ENCODE results near the gene TTC19. TPM values are rescaled to one million over a fixed set of nuclear protein-coding genes. Genes with fewer than 3 reads are reported as not detected.

The TTC19 gene
- total RNA-seq, 4 donors from 2014 or later = 103 to 160 (median 134) TPM

DNA sequence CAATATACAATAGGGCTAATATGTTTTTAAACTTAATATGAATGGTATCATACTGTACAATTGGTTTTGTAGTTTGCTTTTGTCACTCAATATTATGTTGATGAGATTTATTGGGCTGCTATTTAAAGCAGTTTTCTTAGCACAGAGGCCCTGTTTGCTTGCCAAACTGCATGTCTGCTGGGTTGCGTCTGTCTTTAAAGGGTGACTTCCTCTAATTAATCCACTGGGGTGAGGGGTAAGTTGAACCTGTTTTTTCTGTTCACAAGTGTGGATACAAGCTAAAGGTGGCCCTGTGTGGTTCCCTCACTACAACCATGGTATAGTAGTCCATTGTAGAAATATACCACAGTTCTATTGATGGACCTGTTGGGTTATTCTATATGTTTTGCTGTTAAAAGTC, 19.7 kb downstream of the TTC19 start:
- Histone ChIP-seq H3K4me1 (peaks cover 0 to 4% of the 10 kb centered on the region in 2 donors), H3K36me3 (peaks cover 0 to 11% of the 10 kb centered on the region in 2 donors), H3K27ac (no peak overlapping the region), H3K9me3 (no peaks in the 10 kb centered on the region), H3K4me3 (replicated peaks in 1 of 3) (no peak overlapping the region), H3K27me3 (no peaks in the 10 kb centered on the region)
- WGBS, 2 donors = 75 to 88% methylated on average over 1 of the region's 1 CpG
- no peak for TF ChIP-seq POLR2A (IDR thresholded peaks at IDR 0.05)
- TF ChIP-seq, protein P1, sequence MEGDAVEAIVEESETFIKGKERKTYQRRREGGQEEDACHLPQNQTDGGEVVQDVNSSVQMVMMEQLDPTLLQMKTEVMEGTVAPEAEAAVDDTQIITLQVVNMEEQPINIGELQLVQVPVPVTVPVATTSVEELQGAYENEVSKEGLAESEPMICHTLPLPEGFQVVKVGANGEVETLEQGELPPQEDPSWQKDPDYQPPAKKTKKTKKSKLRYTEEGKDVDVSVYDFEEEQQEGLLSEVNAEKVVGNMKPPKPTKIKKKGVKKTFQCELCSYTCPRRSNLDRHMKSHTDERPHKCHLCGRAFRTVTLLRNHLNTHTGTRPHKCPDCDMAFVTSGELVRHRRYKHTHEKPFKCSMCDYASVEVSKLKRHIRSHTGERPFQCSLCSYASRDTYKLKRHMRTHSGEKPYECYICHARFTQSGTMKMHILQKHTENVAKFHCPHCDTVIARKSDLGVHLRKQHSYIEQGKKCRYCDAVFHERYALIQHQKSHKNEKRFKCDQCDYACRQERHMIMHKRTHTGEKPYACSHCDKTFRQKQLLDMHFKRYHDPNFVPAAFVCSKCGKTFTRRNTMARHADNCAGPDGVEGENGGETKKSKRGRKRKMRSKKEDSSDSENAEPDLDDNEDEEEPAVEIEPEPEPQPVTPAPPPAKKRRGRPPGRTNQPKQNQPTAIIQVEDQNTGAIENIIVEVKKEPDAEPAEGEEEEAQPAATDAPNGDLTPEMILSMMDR (IDR thresholded peaks at IDR 0.05) = no peak
- intact Hi-C loops (cut with DNase I) = no loop called here
- DNase-seq = no peak

DNA sequence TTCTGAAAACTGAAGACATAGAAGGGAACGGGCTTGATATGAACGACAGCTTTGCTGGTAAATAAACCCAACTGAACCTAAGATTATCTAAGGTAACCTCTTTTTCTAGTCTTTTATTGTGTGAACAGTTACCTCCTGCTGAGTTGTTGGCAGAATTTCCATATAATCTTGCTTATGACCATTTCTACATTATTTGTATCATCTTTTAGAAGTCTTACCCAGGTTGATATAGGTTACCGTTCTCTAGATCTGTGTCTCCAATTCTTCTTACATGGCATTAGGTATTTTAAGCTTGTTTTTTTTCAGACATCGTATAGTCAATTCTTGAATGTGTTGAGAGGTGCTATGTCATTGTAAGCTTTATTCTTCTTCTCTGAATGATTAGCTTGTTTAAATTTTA, 24.3 kb downstream of the TTC19 start:
- Histone ChIP-seq H3K27ac (no peak overlapping the region), H3K36me3 (peaks cover 30% of the 10 kb centered on the region in 2 donors), H3K9me3 (no peaks in the 10 kb centered on the region), H3K4me3 (replicated peaks in 1 of 3) (no peak overlapping the region), H3K4me1 (peaks cover 8 to 15% of the 10 kb centered on the region in 2 donors), H3K27me3 (no peaks in the 10 kb centered on the region)
- 73% methylated on average over 4 of the region's 4 CpGs for WGBS, 2 donors
- DNase-seq = no peak
- intact Hi-C loops (cut with DNase I) = no loop called here
- TF ChIP-seq, protein P1 (IDR thresholded peaks at IDR 0.05) = no peak
- no peak for TF ChIP-seq POLR2A (IDR thresholded peaks at IDR 0.05)

DNA sequence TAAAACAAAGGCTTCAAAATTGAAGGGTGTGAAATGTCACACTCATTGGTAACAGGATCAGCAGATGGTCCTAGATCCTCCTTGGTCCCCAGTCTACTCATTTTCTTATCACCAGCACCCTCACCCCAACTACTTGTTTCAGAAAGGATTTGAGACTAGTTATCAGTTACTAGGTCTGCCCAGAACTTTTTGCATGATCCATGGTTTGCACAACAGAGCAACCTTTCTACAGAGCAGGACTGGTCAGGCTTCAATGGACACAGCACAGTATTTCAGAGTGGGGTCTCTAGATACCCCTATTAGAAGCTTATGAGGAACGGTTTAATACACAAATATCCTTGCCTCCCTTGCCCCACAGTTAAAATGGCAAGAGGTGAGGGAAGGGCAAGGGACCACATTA, 25.6 kb downstream of the TTC19 start:
- TF ChIP-seq, protein P1 (IDR thresholded peaks at IDR 0.05) = no peak
- TF ChIP-seq POLR2A (IDR thresholded peaks at IDR 0.05) = no peak
- 84 to 96% methylated on average over 1 of the region's 1 CpG for WGBS, 2 donors
- no peak overlapping the region for H3K4me3 ChIP-seq (replicated peaks in 1 of 3)
- DNase-seq = no peak
- H3K27ac ChIP-seq = no peak overlapping the region
- H3K9me3 ChIP-seq = no peaks in the 10 kb centered on the region
- peaks cover 34 to 40% of the 10 kb centered on the region in 2 donors for H3K36me3 ChIP-seq
- peaks cover 8 to 11% of the 10 kb centered on the region in 2 donors for H3K4me1 ChIP-seq
- H3K27me3 ChIP-seq = no peaks in the 10 kb centered on the region
- intact Hi-C loops (cut with DNase I) = no loop called here

DNA sequence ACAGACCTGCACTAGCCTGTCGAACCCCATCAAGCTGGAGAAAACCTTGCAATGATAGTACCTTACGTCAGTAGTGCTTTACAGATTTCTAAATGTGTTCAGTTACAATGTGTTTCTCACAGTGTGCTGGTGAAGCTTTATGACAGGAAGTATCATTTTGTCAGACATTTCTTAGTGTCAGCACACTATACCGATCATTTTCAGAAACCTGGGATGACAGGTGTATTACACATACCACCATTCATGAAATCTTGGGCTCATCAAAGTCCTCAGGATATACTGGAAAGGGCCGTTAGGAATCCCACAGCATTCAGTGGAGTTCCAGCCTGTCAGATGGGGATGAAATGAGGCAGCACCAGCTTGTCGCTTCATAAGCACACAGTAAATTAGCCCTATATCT, 27.3 kb downstream of the TTC19 start:
- H3K27me3 ChIP-seq = no peaks in the 10 kb centered on the region

More for the DNA sequence above, 27.3 kb downstream of the TTC19 start:
- intact Hi-C loops (cut with DNase I) = no loop called here
- no peak overlapping the region for H3K4me3 ChIP-seq (replicated peaks in 1 of 3)
- WGBS, 2 donors = 97 to 98% methylated on average over 5 of the region's 5 CpGs
- no peak for DNase-seq
- H3K9me3 ChIP-seq = no peaks in the 10 kb centered on the region
- H3K4me1 ChIP-seq = peaks cover 8 to 11% of the 10 kb centered on the region in 2 donors
- peak overlapping the region in 2 of 3 donors; percentile 56 to 73 for H3K27ac ChIP-seq
- TF ChIP-seq, protein P1 (IDR thresholded peaks at IDR 0.05) = no peak
- no peak for TF ChIP-seq POLR2A (IDR thresholded peaks at IDR 0.05)
- H3K36me3 ChIP-seq = peaks cover 35 to 53% of the 10 kb centered on the region in 2 donors
